GM19455 (cell line): ENCODE data around the gene CDK5.
"Not testable (repeated sequence)": the region's sequence is repeated elsewhere in the genome, so short reads cannot be mapped to it uniquely, and the experiment has no call there.

Experiments used
- ATAC-seq: cut with Tn5 transposase; IDR thresholded peaks from one replicate; pipeline ENCODE4 v1.9.1; 2021; ENCODE audit not compliant: unreplicated experiment

CDK5 gene

GRCh38 chr7:151035902-151036301 lies 21.8 kb downstream of the CDK5 start:
- no peak for ATAC-seq

DNA sequence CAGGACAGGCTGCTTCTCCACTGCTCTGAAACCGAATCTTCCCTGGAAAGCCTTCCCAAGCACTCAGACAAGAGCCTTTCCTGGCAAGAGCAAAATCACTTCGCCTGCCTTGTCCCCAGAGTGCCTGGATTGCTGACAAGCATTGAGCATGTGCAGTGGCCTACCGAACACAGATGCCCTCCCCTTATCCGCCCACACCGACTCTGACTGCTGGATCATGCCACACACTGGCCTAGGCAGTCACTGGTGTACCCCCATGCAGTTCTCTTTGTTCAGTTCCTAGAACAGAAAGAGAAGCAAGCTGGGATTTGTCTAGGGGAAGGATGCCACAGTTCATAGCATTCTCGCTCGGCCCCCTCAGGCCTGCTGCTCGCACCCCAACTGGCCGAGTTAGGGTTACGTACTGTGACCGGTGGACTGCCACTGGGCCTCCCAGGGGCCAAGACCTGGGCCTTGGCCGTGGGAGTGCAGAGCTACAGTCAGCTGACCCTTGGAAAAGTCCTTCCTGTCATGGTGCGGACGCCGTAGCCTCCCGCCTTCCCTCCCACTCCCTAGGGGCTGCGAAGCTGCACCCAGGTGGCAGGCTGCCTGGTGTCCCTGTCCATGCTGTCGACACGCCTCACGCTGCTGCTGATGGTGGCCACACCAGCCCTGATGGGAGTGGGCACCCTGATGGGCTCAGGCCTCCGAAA lies 22.5 kb downstream of the CDK5 start:
- no peak for ATAC-seq

DNA sequence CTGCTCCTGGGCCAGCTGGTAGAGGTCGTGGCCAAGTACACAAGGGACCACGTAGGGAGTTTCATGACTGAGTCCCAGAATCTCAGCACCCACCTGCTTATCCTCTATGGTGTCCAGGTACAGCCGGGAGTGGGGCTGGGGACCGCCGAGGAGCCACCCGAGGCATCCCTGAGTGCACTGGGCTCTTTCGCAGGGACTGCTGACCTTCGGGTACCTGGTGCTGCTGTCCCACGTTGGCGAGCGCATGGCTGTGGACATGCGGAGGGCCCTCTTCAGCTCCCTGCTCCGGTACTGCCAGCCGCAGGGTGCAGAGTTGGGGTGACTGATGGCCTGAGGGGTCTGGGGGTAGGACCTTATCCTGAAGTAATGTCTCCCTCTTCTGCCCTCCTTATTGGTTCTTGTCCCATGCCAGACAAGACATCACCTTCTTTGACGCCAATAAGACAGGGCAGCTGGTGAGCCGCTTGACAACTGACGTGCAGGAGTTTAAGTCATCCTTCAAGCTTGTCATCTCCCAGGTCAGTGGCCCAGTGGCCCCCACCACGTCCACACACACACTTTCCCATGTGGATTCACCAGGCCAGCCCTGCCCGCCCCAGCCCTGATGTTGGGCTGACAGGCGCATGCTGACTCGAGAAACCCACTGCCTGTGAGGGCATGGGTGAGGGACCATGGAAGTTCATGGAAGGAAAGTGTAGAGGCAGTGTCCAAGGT lies 23.2 kb downstream of the CDK5 start:
- ATAC-seq, result no peak

DNA sequence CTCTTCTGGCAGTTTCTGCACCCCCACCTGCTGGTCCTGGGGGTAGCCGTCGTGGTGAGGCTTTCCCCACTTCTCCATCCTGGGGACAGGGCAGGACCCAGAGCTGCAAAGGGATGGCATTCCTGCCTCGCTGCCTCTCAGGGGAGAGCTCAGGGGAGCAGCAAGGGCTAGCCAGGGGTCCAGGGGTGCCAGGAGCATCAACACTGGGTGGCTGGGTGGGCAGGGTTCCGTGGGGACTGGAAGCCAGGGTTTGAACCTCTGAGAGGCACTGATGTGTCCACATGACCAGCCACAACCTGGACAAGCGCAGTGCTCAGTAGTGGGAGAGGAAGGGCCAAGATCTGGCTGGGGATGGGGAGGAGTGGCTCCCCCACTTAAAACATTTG lies 23.8 kb downstream of the CDK5 start:
- ATAC-seq, result no peak

GRCh38 chr7:151032936-151033863 lies 24.5 kb downstream of the CDK5 start:
- no peak for ATAC-seq

GRCh38 chr7:151031011-151031410 lies 26.7 kb downstream of the CDK5 start:
- no peak for ATAC-seq

GRCh38 chr7:151028948-151029501 lies 28.7 kb downstream of the CDK5 start:
- ATAC-seq, result no peak

DNA sequence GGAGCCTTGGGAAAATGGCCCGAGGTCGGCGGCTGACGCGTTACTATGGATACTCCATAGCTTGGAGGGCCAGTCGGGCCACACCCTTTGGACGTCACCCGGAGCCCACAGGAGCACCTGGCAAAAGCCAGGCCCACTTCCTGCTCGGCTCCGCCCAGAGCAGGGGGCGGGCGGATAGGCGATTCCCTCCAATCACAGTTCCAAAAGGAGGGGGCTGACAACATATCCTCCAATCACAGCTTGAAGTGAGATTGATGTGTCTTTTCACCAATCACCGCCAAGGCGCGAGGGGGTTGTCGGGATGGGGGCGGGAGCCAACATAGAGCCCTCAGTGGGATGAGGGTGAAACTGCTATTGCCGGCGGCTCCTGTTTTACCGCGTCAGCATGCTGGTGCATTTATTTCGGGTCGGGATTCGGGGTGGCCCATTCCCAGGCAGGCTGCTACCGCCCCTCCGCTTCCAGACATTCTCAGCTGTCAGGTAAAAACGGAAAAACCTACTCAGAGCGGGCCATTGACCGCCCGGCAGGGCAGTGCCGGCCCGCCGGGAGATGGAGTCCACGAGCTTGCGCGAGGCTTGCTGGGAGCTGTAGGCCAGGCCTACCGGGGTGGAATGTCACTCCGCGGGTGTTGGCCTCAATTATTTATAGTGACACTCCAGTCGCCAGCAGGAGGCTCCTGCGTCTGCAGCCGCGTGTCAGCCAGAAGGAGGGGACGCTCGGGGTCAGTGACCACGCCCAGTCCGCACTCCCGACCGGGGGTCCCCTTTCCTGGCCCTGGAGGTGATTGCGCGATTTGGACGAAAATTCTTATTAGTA lies 29.4 kb downstream of the CDK5 start, which contains the start of gene ABCB8:
Gene ABCB8, plus strand, starts transcription at position 320 of the 817 bp plus-strand sequence. Its CDS starts 66 bp downstream, at position 386.
- ATAC-seq, result peak; percentile 94

- peak; percentile 9 for ATAC-seq
Observed at GRCh38 chr7:151027728-151028130, 30.0 kb downstream of the CDK5 start.

DNA sequence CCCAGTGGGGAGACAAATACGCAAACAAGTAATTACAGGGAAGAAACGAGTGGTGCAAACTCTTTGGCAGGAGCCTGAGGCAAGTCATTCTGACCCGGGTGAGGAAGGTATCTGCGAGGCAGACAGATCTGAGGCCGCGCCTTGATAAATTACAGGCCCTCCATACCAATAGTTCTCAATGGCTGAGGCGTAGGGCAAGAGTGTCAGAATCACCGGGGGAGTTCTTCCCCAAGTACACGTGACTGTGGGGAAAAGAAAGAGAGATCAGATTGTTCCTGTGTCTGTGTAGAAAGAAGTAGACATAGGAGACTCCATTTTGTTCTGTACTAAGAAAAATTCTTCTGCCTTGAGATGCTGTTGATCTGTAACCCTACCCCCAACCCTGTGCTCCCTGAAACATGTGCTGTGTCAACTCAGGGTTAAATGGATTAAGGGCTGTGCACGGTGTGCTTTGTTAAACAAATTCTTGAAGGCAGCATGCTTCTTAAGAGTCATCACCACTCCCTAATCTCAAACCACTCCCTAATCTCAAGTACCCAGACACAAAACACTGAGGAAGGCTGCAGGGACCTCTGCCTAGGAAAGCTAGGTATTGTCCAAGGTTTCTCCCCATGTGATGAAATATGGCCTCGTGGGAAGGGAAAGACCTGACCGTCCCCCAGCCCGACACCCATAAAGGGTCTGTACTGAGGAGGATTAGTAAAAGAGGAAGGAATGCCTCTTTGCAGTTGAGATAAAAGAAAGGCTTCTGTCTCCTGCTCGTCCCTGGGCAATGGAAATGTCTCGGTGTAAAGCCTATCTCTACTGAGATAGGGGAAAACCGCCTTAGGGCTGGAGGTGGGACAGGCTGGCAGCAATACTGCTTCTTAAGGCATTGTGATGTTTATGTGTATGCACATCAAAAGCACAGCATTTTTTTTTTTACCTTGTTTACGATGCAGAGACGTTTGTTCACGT lies 30.6 kb downstream of the CDK5 start:
- ATAC-seq, result not testable (repeated sequence)

- no peak for ATAC-seq
Observed at GRCh38 chr7:151025924-151026671, 31.6 kb downstream of the CDK5 start.

DNA sequence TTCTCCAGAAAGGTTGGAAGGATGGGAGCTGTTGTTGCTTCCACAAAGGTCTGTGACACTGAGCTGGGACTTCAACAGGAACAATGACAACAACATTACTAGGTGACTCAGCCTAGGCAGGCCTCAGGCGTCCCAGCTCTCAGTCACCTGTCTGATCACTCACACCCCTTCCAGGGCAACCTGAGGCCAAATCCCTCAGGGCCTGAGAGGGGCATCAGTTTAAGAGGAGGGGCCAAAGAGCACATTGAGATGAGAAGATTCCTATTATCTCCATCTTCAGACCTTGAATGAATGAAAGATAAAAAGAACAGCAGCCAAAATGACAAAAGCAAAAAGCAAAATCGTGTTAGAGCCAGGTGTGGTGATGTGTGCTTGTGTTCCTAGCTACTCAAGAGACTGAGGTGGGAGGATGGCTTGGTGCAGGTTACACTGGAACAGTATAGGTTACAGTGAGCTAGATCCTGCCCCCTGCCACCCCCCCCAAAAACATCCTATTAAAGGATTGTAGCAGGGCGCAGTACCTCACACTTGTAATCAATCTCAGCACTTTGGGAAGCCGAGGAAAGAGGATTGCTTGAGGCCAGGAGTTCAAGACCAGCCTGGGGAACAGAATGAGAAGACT lies 33.2 kb downstream of the CDK5 start, which contains the start of gene ATG9B:
Gene ATG9B, minus strand, starts transcription at position 60 of the 622 bp plus-strand sequence. CDS start 71 bp downstream, outside the sequence.
- no peak for ATAC-seq

GRCh38 chr7:151023232-151023631 lies 34.5 kb downstream of the CDK5 start:
- ATAC-seq, result no peak

DNA sequence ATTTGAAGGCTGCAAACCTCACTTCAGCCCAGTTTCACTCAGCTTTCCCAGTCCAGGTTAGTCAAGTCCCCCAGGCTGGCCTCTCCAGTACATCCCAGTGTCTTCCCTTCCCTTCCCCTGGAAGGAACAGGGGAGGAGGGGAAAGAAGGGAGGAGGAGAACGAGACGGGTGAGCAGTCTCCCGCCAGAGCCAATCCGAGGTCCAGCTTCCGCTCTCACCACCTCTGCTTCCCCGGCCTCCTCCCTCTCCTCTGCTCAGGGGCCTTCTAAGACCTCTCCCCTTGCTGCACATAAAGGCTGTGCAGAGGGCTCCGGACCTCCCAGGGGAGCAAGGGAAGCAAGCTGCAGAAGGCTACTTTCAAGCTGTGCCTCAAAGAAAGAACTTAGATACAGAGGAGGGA lies 37.5 kb downstream of the CDK5 start:
- no peak for ATAC-seq

DNA sequence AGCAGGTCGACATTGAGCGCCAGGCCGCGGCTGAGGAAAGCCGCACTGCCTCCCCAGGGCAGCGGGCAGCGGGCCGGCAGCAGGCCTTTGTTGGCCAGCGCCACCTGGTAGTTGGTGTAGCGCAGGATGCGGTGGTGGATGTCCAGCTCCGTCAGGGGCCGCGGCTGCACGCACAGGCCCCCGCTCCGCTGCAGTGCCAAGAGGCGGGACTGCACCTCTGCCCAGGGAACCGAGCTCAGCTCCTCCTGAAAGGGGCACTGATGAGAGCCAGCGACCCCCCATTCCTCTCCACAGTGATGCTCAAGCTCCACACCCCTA lies 38.6 kb downstream of the CDK5 start:
- ATAC-seq, result no peak

DNA sequence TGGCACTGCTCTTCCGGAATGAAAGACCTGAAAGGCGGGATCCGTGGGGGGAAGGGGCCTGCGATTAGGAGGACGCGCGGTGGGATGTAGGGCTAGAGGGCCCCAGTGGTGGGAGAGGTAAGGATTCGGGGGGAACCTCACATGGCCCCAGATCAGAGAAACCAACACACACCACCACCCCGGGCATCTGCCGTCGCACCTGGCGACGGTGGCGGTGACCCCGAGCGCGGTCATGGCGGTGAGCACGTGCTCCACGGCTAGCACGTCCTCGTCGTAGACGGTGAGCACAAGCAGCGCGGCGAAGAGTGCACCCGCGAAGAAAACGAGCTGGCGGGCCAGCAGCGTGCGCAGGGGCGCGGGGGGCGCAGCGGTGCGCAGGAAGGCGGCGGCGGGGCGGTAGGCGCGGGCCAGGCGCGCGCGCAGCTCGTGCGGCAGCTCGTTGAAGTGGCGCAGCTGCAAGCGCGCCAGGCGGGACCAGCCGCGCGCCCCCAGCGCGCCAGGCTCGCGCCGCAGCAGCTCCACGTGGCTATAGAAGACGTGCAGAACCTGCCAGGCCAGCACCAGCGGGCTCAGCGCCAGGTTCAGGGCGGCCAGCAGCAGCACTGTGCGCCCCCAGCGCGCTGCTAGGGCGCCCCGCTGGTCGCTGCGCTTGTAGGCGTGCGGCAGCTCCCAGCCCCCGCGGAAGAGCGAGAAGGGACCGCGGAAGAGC lies 39.1 kb downstream of the CDK5 start:
- ATAC-seq, result no peak

GRCh38 chr7:151017953-151018420 lies 39.7 kb downstream of the CDK5 start:
- no peak for ATAC-seq
